Ovary (tissue), 9 donors: ENCODE measurements around the gene SLC35D1. TPM values are rescaled to one million over a fixed set of nuclear protein-coding genes. Genes with fewer than 3 reads are reported as not detected.
"Not testable (repeated sequence)": the region's sequence is repeated elsewhere in the genome, so short reads cannot be mapped to it uniquely, and the experiment has no call there.

Experiments
- DNase-seq, 5 donors: peaks; one replicate each; pipeline ENCODE4 v3.0.0-alpha.2; 2019 to 2020
- H3K27ac ChIP-seq, 2 donors: fragments of 200-600 bp; one replicate each; pipeline versions ENCODE4 v1.5.1 to v1.8.0; 2019 to 2022
- H3K27me3 ChIP-seq: fragments of 200-600 bp; one replicate; pipeline ENCODE4 v1.8.0; 2022
- H3K36me3 ChIP-seq: fragments of 200-600 bp; sonication (generic); one replicate; pipeline ENCODE4 v1.5.1; 2019
- H3K4me1 ChIP-seq: one replicate; pipeline ENCODE4 v1.8.1; 2013; ENCODE audit warnings: mild to moderate bottlenecking, moderate library complexity; ENCODE audit not compliant: insufficient read depth
- H3K4me3 ChIP-seq: fragments of 200-600 bp; sonication (generic); one replicate; pipeline ENCODE4 v1.5.1; 2017
- H3K9me3 ChIP-seq, 2 donors: fragments of 200-600 bp in 1 of 2; sonication (generic) in 1 of 2; one replicate each; pipeline versions ENCODE4 v1.5.1 to v1.8.1; 2013 to 2019; ENCODE audit warnings: mild to moderate bottlenecking in 1 of 2, moderate library complexity in 1 of 2
- CTCF ChIP-seq, 3 donors: fragments of 450-650 bp in 2 of 3; fragments of 200-600 bp in 1 of 3; IDR thresholded peaks; one replicate each; pipeline versions ENCODE4 v1.5.1 to v1.8.0; 2016 to 2022; ENCODE audit warnings: antibody characterized with exemption in 3 of 3, mild to moderate bottlenecking in 1 of 3
- EP300 ChIP-seq: sonication (generic); formaldehyde crosslinking; IDR thresholded peaks from one replicate; pipeline ENCODE4 v1.6.1; 2017; ENCODE audit warnings: antibody characterized with exemption
- POLR2A ChIP-seq: fragments of 450-650 bp; IDR thresholded peaks from one replicate; pipeline ENCODE4 v1.6.1; 2017; ENCODE audit warnings: antibody characterized with exemption, mild to moderate bottlenecking, moderate library complexity
- WGBS, 3 donors: extraction: QIAGEN DNeasy Blood & Tissue Kit in 1 of 3; methylation state at CpG; one replicate each; pipeline versions ENCODE4 v1.1.5 to v1.1.7; 2013 to 2017; 5-methylcytosine and 5-hydroxymethylcytosine counted together
- intact Hi-C, 4 donors: fragments of 100-400 bp; cut with DNase I; formaldehyde crosslinking; loops; one replicate each; pipeline versions ENCODE4 v1.11.0 to v1.15.1; 2022 to 2023
- polyA plus RNA-seq, 2 donors: library from polyadenylated mRNA; stranded (reverse); fragments of 200-250 nt in 1 of 2; fragments of 350-450 nt in 1 of 2; fragmentation: Illumina TruSeq in 1 of 2; extraction: RNeasy Lipid Tissue Mini Kit (QIAGEN cat#74804) in 1 of 2; gene quantifications; one replicate each; pipeline ENCODE4 v1.2.3, GENCODE V29; 2013 to 2014
- total RNA-seq, 7 donors: library from RNA; depleted of rRNA in 2 of 7; stranded (reverse); fragments of >200 nt in 2 of 7; fragmentation: NEBNext Ultra II Directional in 3 of 7; extraction: Animal tissue kit (Norgen Biotek cat#: 25700) in 3 of 7; gene quantifications; one replicate each; pipeline versions ENCODE4 v1.1.0 to v1.2.4, GENCODE V29; 2016 to 2023
- donor health status: DM: no; HTN: no; CAD: no; lungs with moderate emphysema.
- donor health status: DM: no; HTN: no; CAD: no.
- donor health status: Bipolar disorder and iron deficiency.
- donor health status: DM: yes; HTN: yes; CAD: no.
- donor health status: DM: no; HTN: no; CAD: no.
- donor health status: DM: yes; HTN: yes; CAD: no.

SLC35D1 gene
- total and polyA plus RNA-seq, 9 donors: 5.0 to 16.9 (median 10.3) TPM

DNA sequence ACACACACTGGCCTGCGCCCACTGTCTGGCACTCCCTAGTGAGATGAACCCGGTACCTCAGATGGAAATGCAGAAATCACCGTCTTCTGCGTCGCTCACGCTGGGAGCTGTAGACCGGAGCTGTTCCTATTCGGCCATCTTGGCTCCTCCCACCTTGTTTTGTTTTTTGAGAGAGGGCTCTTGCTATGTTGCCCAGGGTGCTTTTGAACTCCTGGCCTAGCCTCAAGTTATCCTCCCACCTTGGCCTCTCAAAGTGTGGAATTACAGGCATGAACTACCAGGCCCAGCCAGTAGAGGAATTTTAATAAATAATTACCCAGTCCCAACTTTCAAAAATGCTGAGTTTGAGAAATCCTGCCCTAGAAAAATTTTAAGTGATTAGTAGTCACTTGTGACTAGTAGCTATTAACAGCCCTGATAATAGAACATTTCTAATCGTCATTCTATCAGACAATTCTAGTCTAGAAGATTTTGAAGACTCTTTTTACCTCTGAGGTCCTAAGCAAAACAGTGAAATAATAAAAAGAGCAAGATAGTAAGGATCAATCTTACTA is 30.9 kb upstream of the SLC35D1 start:
- no peak overlapping the region for H3K27ac ChIP-seq
- H3K4me1 ChIP-seq: no peaks in the 10 kb centered on the region
- no peak overlapping the region for H3K4me3 ChIP-seq
- H3K27me3 ChIP-seq: no peaks in the 10 kb centered on the region
- H3K36me3 ChIP-seq: no peaks in the 10 kb centered on the region
- no peak for DNase-seq
- TF ChIP-seq POLR2A (no peak), CTCF (IDR thresholded peaks at IDR 0.05) (no peak), EP300 (no peak)
- H3K9me3 ChIP-seq: no peaks in the 10 kb centered on the region
- intact Hi-C loops: no loop called here
- WGBS, 3 donors: 88 to 91% (median 90%) methylated on average over 7 to 9 of the region's 9 CpGs

GRCh38 chr1:67078291-67078690 is 24.3 kb upstream of the SLC35D1 start:
- Histone ChIP-seq H3K36me3 (no peaks in the 10 kb centered on the region), H3K4me1 (no peaks in the 10 kb centered on the region), H3K27ac (no peak overlapping the region), H3K4me3 (no peak overlapping the region), H3K9me3 (no peaks in the 10 kb centered on the region), H3K27me3 (no peaks in the 10 kb centered on the region)
- TF ChIP-seq EP300: no peak
- TF ChIP-seq CTCF (IDR thresholded peaks at IDR 0.05): no peak
- no peak for TF ChIP-seq POLR2A
- no peak for DNase-seq
- intact Hi-C loops: no loop called here
- 89 to 98% (median 92%) methylated on average over 3 of the region's 3 CpGs for WGBS, 3 donors

DNA sequence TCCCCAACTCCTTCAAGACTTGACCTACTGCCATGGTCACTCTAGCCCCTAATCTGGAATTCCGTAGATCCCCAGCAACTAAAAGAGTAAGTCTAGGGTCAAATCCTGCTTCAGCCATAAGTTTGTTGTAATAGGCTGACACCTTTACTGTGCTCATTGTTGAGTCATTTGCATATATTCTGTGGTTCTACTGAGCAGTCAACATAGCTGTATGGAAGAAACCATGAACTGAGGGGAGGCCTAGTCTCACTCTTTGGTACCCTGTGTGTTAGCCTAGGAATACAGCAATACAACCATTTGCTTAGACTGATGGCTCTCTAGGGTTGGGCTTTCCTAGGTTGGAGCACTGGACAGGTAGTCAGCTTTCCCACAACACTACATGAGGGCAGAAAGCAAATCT is 23.6 kb upstream of the SLC35D1 start:
- Histone ChIP-seq H3K36me3 (no peaks in the 10 kb centered on the region), H3K9me3 (no peaks in the 10 kb centered on the region), H3K27me3 (no peaks in the 10 kb centered on the region), H3K27ac (no peak overlapping the region), H3K4me1 (no peaks in the 10 kb centered on the region), H3K4me3 (no peak overlapping the region)
- WGBS, 3 donors: 97 to 100% (median 100%) methylated on average over 1 of the region's 1 CpG
- TF ChIP-seq CTCF (IDR thresholded peaks at IDR 0.05): no peak
- no peak for TF ChIP-seq POLR2A
- TF ChIP-seq EP300: no peak
- intact Hi-C loops: no loop called here
- DNase-seq: no peak

DNA sequence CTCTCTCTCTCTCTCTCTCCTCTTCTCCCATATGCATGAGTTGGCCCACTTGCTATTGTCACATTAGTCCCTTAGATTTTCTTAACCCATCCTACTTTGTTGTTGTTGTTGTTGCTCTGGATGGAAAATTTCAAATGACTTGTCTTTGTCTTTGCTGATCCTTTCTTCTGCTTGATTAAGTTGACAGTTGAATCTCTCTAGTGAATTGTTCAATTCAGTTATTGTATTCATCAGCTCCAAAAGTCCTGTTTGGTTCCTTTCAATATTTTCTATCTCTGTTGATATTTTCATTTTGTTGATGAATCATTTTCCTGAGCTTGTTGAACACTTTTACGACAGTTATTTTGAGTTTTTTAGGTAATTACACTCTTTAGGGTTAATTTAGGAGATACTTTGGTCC is 18.8 kb upstream of the SLC35D1 start:
- Histone ChIP-seq H3K4me3 (no peak overlapping the region), H3K9me3 (no peaks in the 10 kb centered on the region), H3K27me3 (no peaks in the 10 kb centered on the region), H3K27ac (no peak overlapping the region), H3K4me1 (no peaks in the 10 kb centered on the region), H3K36me3 (no peaks in the 10 kb centered on the region)
- intact Hi-C loops: no loop called here
- WGBS, 3 donors: 74 to 83% (median 76%) methylated on average over 1 of the region's 1 CpG
- TF ChIP-seq EP300: no peak
- no peak for TF ChIP-seq CTCF (IDR thresholded peaks at IDR 0.05)
- TF ChIP-seq POLR2A: no peak
- no peak for DNase-seq

- H3K27me3 ChIP-seq, H3K27ac ChIP-seq, H3K36me3 ChIP-seq, DNase-seq, H3K9me3 ChIP-seq, intact Hi-C loops, H3K4me1 ChIP-seq, H3K4me3 ChIP-seq: not testable (repeated sequence)
- 58 to 59% (median 58%) methylated on average over 3 of the region's 3 CpGs for WGBS, 3 donors
Measured at GRCh38 chr1:67067655-67068054, 13.7 kb upstream of the SLC35D1 start.
